ENCODE data around the gene ZBTB47.
A peak's percentile ranks its signal among the peaks of the same experiment; 100 is the strongest.

The ZBTB47 gene

DNA sequence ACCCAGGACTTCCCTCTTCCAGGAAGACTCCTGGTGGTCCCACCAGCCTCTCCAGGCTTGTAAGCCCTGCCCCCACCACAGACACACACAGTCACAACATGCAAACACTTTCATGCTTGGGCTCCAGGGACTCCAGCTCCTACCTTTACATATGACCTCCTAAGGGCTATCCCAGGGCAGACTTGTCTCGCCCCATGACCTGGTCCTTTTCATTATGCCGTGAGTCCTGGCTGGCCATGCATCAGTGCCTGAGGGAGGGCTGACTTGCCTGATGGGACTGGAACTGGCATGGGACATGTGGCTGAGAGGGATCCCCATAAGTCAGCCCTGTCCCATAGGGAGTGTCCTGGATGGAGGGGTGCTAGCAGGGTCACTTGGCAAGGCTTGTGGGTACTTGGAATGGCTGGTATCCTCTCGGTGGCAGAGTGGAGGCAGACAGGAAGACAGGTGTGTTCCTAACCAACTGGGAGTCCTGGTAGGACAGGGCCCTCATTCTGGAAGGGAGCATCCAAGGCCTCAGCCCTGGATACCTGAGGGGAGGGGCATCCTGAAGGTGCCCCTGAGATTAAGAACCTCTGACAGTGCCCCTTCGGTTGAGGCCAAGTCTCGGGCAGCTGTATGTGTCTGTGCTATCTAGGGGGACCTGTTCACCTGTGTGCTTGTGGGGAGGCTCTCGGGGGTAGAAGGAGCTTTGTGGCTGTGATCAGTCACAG is 49.6 kb downstream of the ZBTB47 start:
- H3K27ac ChIP-seq = peak overlapping the region; percentile 97

DNA sequence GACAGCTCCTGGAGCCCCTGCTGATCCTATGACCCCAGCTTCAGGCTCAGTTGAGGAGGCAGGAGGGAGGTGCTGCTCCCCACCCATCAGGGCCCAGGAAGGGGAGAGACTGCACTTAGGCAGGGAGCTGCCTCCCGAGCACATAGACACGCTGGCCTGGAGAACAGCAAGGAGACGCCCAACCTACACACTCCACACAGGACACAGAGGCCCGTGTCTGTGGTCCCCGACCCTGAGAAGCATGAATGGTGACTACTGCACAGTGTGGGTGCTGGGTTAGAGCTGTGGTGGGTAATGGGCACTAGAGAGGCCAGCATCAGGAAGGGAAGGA is 50.2 kb downstream of the ZBTB47 start:
- Histone ChIP-seq H3K4me3 (ENCODE audit: low read depth, low read length) (no peak overlapping the region), H3K9me3 (ENCODE audit: control insufficient read depth, low read length) (no peaks in the 10 kb centered on the region), H3K36me3 (ENCODE audit: control insufficient read depth, insufficient read depth, low read length) (no peaks in the 10 kb centered on the region), H3K4me1 (peaks cover 19% of the 10 kb centered on the region), H3K79me2 (peaks cover 3% of the 10 kb centered on the region), H3K27ac (peak overlapping the region; percentile 97), H3K9ac (no peak overlapping the region), H3K27me3 (ENCODE audit: control insufficient read depth, insufficient read depth, low read length) (no peaks in the 10 kb centered on the region), H3K4me2 (ENCODE audit: low read length) (no peak overlapping the region), H2AFZ (peak overlapping the region; percentile 83)
- TF ChIP-seq, protein P1, sequence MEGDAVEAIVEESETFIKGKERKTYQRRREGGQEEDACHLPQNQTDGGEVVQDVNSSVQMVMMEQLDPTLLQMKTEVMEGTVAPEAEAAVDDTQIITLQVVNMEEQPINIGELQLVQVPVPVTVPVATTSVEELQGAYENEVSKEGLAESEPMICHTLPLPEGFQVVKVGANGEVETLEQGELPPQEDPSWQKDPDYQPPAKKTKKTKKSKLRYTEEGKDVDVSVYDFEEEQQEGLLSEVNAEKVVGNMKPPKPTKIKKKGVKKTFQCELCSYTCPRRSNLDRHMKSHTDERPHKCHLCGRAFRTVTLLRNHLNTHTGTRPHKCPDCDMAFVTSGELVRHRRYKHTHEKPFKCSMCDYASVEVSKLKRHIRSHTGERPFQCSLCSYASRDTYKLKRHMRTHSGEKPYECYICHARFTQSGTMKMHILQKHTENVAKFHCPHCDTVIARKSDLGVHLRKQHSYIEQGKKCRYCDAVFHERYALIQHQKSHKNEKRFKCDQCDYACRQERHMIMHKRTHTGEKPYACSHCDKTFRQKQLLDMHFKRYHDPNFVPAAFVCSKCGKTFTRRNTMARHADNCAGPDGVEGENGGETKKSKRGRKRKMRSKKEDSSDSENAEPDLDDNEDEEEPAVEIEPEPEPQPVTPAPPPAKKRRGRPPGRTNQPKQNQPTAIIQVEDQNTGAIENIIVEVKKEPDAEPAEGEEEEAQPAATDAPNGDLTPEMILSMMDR (IDR thresholded peaks at IDR 0.05) = no peak

More for the DNA sequence above, 49.6 kb downstream of the ZBTB47 start:
- TF ChIP-seq, protein P1 (IDR thresholded peaks at IDR 0.05) = no peak
- Histone ChIP-seq H3K36me3 (ENCODE audit: control insufficient read depth, insufficient read depth, low read length) (no peaks in the 10 kb centered on the region), H3K79me2 (peaks cover 3% of the 10 kb centered on the region), H2AFZ (peak overlapping the region; percentile 83), H3K4me2 (ENCODE audit: low read length) (no peak overlapping the region), H3K9ac (no peak overlapping the region), H3K9me3 (ENCODE audit: control insufficient read depth, low read length) (no peaks in the 10 kb centered on the region), H3K27me3 (ENCODE audit: control insufficient read depth, insufficient read depth, low read length) (no peaks in the 10 kb centered on the region), H3K4me1 (peaks cover 21% of the 10 kb centered on the region), H3K4me3 (ENCODE audit: low read depth, low read length) (no peak overlapping the region)

DNA sequence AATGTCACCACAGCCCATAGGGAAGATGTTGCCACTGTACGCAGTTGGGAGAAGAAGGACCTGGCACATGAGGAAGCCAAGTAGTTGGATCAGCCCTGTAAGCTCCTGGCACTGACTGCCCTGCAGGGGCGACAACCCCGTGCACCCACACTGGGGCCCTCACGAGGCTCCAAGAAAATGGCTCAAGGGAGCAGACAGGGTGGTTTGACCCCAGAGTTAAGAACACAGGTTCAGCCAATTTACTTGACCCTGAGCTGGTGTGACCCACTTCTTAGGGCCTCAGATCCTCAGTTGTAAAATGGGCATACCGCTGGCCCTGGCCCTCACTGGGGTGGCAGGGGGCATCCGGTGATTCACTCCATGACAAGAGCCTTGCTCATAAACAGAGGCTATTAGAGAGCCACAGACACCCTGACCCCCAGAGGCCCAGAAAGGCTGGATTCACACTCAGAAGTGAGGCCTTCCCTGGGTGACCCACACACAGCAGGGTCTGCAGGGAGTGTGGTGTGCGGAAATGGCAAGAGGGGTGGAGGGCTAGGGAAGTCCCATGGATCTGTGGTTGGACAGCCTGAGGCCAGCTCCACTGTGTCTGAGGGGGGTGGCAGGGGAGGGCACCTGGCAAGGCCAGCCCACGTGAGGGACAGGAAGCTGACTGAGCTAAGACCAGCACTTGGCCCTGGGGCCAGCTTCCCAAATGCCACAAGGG is 50.8 kb downstream of the ZBTB47 start:
- H3K9me3 ChIP-seq (ENCODE audit: control insufficient read depth, low read length) = no peaks in the 10 kb centered on the region
- peak overlapping the region; percentile 97 for H3K27ac ChIP-seq
- H3K4me2 ChIP-seq (ENCODE audit: low read length) = no peak overlapping the region
- H3K36me3 ChIP-seq (ENCODE audit: control insufficient read depth, insufficient read depth, low read length) = no peaks in the 10 kb centered on the region
- H3K4me3 ChIP-seq (ENCODE audit: low read depth, low read length) = no peak overlapping the region
- H3K79me2 ChIP-seq = peaks cover 3% of the 10 kb centered on the region
- peaks cover 16% of the 10 kb centered on the region for H3K4me1 ChIP-seq
- no peaks in the 10 kb centered on the region for H3K27me3 ChIP-seq (ENCODE audit: control insufficient read depth, insufficient read depth, low read length)
- no peak overlapping the region for H3K9ac ChIP-seq
- TF ChIP-seq, protein P1 (IDR thresholded peaks at IDR 0.05) = no peak
- no peak overlapping the region for H2AFZ ChIP-seq

DNA sequence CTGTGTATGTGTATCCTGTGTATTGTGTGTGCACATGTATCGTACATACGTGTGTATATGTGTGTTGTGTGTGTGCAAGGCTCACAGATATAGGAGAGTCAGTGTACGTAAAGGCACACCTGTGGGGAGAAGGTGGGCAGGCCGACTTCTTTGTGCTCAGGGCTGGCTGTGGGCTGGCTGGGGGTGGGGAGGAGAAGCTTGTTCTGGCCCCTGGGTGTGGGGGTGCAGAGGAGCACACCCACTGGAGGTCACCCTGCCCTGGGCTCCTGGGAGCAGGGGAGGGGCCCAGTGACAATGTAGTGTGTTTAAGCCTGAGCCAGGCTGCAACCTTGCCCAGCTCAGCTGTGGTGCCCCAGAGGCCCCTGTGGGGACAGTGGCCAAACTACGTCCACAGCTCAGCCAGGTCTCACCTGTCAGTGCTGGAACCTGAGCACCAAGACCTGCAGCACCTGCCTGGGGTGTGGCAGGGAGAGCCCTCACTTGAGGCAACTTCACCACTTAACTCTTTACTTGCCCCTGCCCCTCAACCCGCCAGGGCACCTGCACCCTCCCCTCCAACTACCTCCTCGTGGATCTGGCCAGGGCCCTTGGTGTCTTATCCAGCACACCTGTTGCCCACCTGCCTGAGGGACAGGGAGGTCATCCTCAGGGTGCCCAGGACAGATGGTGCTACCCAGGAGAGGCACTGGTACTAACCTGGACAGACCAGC is 51.7 kb downstream of the ZBTB47 start:
- H3K9ac ChIP-seq = no peak overlapping the region
- no peak overlapping the region for H3K27ac ChIP-seq
- H2AFZ ChIP-seq = no peak overlapping the region
- no peaks in the 10 kb centered on the region for H3K27me3 ChIP-seq (ENCODE audit: control insufficient read depth, insufficient read depth, low read length)
- H3K4me3 ChIP-seq (ENCODE audit: low read depth, low read length) = no peak overlapping the region
- H3K36me3 ChIP-seq (ENCODE audit: control insufficient read depth, insufficient read depth, low read length) = no peaks in the 10 kb centered on the region
- peaks cover 12% of the 10 kb centered on the region for H3K4me1 ChIP-seq
- H3K9me3 ChIP-seq (ENCODE audit: control insufficient read depth, low read length) = no peaks in the 10 kb centered on the region
- H3K79me2 ChIP-seq = peaks cover 3% of the 10 kb centered on the region
- TF ChIP-seq, protein P1 (IDR thresholded peaks at IDR 0.05) = no peak
- H3K4me2 ChIP-seq (ENCODE audit: low read length) = no peak overlapping the region
